Thoracic aorta (tissue), 2 donors: ENCODE data around the gene TXNL4A. TPM values are rescaled to one million over a fixed set of nuclear protein-coding genes. Genes with fewer than 3 reads are reported as not detected.

Source experiments
- ATAC-seq: fragments of 150-250 bp; one replicate; pipeline ENCODE4 v1.8.0; 2017; ENCODE audit warnings: low read depth; ENCODE audit not compliant: insufficient number of reproducible peaks, low FRiP score
- DNase-seq: peaks from one replicate; pipeline ENCODE4 v3.0.0-alpha.2; 2020; ENCODE audit warnings: low spot score
- H3K27ac ChIP-seq, 2 donors: fragments of 200-600 bp; sonication (generic); 1 replicate in 1 of 2; 2 replicates in 1 of 2; pipeline ENCODE4 v1.5.1; 2016; ENCODE audit warnings: mild to moderate bottlenecking in 2 of 2, moderate library complexity in 2 of 2
- H3K27me3 ChIP-seq: fragments of 200-600 bp; sonication (generic); replicated peaks from 2 replicates; pipeline ENCODE4 v1.6.0; 2016; ENCODE audit warnings: mild to moderate bottlenecking; ENCODE audit not compliant: insufficient read depth
- H3K36me3 ChIP-seq: fragments of 200-600 bp; sonication (generic); one replicate; pipeline ENCODE4 v1.5.1; 2016
- H3K4me1 ChIP-seq, 2 donors: fragments of 200-600 bp; sonication (generic); 1 replicate in 1 of 2; 2 replicates in 1 of 2; pipeline versions ENCODE4 v1.5.1 to v1.6.0; 2016; ENCODE audit warnings: low read depth in 2 of 2, mild to moderate bottlenecking in 1 of 2; ENCODE audit not compliant: control insufficient read depth in 1 of 2
- H3K4me3 ChIP-seq: fragments of 200-600 bp; sonication (generic); 2 replicates; pipeline ENCODE4 v1.5.1; 2016; ENCODE audit warnings: mild to moderate bottlenecking
- H3K9me3 ChIP-seq: fragments of 200-600 bp; sonication (generic); 2 replicates; pipeline ENCODE4 v1.5.1; 2016
- CTCF ChIP-seq: fragments of 200-600 bp; sonication (generic); IDR thresholded peaks from one replicate; pipeline ENCODE4 v1.5.1; 2019; ENCODE audit warnings: antibody characterized with exemption
- total RNA-seq, 2 donors: library from RNA; depleted of rRNA; stranded (reverse); fragments of >200 nt; gene quantifications; one replicate each; pipeline versions ENCODE4 v1.1.0 to v1.2.3, GENCODE V29; 2016

Gene TXNL4A
- total RNA-seq, 2 donors from 2014 or later = 12.0 to 31.5 TPM

GRCh38 chr18:79955302-79956075 is 32.9 kb downstream of the TXNL4A start:
- DNase-seq = no peak
- Histone ChIP-seq H3K9me3 (no peaks in the 10 kb centered on the region), H3K4me1 (peaks cover 0 to 8% of the 10 kb centered on the region in 2 donors), H3K27ac (no peak overlapping the region), H3K4me3 (no peak overlapping the region), H3K36me3 (no peaks in the 10 kb centered on the region), H3K27me3 (no peaks in the 10 kb centered on the region)
- no peak for TF ChIP-seq CTCF
- ATAC-seq = no peak

GRCh38 chr18:79954791-79955190 is 33.6 kb downstream of the TXNL4A start:
- Histone ChIP-seq H3K4me1 (peaks cover 5 to 14% of the 10 kb centered on the region in 2 donors), H3K36me3 (no peaks in the 10 kb centered on the region), H3K4me3 (no peak overlapping the region), H3K9me3 (no peaks in the 10 kb centered on the region), H3K27me3 (no peaks in the 10 kb centered on the region), H3K27ac (no peak overlapping the region)
- no peak for ATAC-seq
- TF ChIP-seq CTCF = no peak
- no peak for DNase-seq

GRCh38 chr18:79953971-79954651 is 34.3 kb downstream of the TXNL4A start:
- TF ChIP-seq CTCF = no peak
- DNase-seq (no peak), ATAC-seq (no peak)
- Histone ChIP-seq H3K27me3 (no peaks in the 10 kb centered on the region), H3K4me1 (peaks cover 9 to 21% of the 10 kb centered on the region in 2 donors), H3K36me3 (no peaks in the 10 kb centered on the region), H3K9me3 (no peaks in the 10 kb centered on the region), H3K4me3 (no peak overlapping the region), H3K27ac (no peak overlapping the region)

GRCh38 chr18:79952996-79953559 is 35.3 kb downstream of the TXNL4A start:
- no peak for DNase-seq

More at GRCh38 chr18:79952996-79953559, 35.3 kb downstream of the TXNL4A start:
- Histone ChIP-seq H3K4me1 (peaks cover 14 to 30% of the 10 kb centered on the region in 2 donors), H3K4me3 (no peak overlapping the region), H3K36me3 (no peaks in the 10 kb centered on the region), H3K9me3 (no peaks in the 10 kb centered on the region), H3K27ac (no peak overlapping the region), H3K27me3 (no peaks in the 10 kb centered on the region)
- TF ChIP-seq CTCF = no peak
- ATAC-seq = no peak
